Left kidney (tissue), 8 donors: ENCODE data around the gene TRERF1. TPM values are rescaled to one million over a fixed set of nuclear protein-coding genes. Genes with fewer than 3 reads are reported as not detected.
"Not testable (repeated sequence)": the region's sequence is repeated elsewhere in the genome, so short reads cannot be mapped to it uniquely, and the experiment has no call there.

Experiments used
- DNase-seq: peaks from one replicate; pipeline ENCODE4 v3.0.0-alpha.2; 2013
- long read RNA-seq, 8 donors: transcript quantifications; one replicate each; lab custom pipeline, GENCODE V29; 2026
- polyA plus RNA-seq: library from polyadenylated mRNA; unstranded; fragments of 120-200 nt; gene quantifications from one replicate; pipeline ENCODE4 v1.2.1, GENCODE V29; 2013; ENCODE audit not compliant: insufficient read length

The TRERF1 gene, protein sequence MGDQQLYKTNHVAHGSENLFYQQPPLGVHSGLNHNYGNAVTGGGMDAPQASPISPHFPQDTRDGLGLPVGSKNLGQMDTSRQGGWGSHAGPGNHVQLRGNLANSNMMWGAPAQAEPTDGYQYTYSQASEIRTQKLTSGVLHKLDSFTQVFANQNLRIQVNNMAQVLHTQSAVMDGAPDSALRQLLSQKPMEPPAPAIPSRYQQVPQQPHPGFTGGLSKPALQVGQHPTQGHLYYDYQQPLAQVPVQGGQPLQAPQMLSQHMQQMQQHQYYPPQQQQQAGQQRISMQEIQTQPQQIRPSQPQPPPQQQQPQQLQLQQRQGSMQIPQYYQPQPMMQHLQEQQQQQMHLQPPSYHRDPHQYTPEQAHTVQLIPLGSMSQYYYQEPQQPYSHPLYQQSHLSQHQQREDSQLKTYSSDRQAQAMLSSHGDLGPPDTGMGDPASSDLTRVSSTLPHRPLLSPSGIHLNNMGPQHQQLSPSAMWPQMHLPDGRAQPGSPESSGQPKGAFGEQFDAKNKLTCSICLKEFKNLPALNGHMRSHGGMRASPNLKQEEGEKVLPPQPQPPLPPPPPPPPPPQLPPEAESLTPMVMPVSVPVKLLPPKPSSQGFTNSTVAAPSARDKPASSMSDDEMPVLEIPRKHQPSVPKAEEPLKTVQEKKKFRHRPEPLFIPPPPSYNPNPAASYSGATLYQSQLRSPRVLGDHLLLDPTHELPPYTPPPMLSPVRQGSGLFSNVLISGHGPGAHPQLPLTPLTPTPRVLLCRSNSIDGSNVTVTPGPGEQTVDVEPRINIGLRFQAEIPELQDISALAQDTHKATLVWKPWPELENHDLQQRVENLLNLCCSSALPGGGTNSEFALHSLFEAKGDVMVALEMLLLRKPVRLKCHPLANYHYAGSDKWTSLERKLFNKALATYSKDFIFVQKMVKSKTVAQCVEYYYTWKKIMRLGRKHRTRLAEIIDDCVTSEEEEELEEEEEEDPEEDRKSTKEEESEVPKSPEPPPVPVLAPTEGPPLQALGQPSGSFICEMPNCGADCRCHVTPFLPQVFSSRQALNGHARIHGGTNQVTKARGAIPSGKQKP (N-terminal part only)
- polyA plus RNA-seq, result 17.2 TPM
- long read RNA-seq, donor 1, result 0 reads
- long read RNA-seq, donor 2, result 0 reads
- long read RNA-seq, donor 3, result 0 reads
- long read RNA-seq, donor 4, result 0 reads
- long read RNA-seq, donor 5, result 0 reads
- long read RNA-seq, donor 6, result 0 reads
- long read RNA-seq, donor 7, partial matches to known transcripts, result 6 of 6 reads
- long read RNA-seq, donor 7, other reads (novel, unspliced or antisense), result 0 of 6 reads
- long read RNA-seq, donor 8, result 0 reads

- peak; percentile 74 for DNase-seq
Observed at GRCh38 chr6:42451333-42452170, at the start of gene TRERF1. TRERF1 (minus strand) TSS chr6:42451926; CDS start chr6:42269590, 182,336 bp downstream.

- DNase-seq, result no peak
Observed at GRCh38 chr6:42498473-42499128, 46.9 kb upstream of the TRERF1 start.

DNA sequence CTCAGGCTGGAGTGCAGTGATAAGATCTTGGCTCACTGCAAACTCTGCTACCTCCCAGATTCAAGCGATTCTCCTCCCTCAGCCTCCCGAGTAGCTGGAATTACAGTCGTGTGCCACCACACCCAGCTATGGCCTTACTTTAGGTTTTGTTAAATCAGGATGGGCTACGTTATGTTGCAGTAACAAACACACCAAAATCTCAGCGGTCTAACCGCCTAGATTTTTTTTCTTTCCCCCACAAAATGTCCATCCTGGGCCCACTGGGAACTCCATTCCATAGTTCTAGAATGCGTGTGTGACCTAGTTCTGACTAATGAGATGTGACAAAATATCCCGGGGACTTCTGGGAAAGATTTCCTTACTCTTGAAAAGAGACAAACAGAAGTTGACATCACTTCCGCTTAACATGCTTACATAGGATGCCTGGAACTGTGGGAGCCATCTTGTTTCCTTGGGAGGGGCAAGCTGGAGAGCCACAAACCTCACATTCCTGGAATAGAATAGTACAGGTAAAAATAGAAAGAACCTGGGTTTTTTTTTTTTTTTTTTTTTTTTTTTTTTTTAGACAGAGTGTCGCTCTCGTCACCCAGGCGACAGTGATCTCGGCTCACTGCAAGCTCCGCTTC lies 42.3 kb upstream of the TRERF1 start:
- DNase-seq, result no peak

DNA sequence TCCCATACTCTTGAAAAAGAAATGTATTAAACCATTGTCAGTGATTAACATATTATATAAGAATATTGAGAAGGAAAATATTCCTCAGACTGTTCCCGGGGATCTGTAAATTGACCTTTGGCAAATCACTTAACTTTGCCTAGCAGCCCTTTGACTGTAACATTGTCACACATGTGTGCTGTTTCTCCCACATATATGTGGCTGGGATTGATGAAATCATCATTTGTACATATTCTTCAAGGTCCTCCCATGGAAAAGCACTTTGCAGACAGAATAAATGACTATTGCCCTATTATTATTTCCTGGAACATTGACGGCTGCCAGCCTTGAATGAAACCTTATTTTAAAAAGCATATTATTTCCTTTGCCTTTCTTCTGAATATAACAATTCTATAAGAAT lies 36.4 kb upstream of the TRERF1 start:
- no peak for DNase-seq

DNA sequence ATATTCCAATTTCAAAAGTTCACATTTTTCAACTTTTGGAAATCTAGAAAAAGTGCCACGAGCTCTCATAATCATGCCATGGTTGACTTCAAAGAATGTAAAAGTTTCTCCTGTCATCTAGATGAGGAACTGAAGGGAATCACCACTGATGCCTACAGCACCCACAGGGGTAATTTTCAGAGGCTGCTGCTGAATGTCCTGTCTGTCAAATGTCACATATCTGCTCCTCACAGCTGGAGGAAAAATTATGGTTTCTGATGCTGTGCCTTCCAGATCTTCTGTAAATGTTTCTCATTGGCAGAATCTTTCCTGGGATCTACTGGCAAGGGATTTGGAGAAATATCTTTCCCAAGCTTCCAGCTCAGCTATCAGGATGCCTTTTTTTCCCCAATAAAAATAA lies 32.5 kb upstream of the TRERF1 start:
- no peak for DNase-seq

DNA sequence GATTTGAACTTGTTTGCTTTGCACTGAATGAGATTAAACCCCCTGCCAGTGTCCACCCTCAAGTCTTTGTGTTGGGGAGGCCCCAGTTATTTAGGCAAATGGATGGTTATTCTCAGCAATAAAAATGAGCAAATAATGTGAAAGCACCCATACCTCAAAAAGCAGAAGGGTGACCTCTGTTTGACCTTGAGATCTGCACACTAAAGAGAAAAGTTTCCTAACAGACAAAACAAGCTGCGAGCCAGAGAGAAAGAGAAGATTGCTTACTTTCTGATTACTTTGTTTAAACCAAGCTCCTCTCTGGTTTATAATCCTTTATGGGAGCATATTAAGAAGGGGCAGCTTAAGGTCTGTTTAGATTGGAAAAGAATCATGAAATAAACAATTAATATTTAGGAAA lies 30.4 kb upstream of the TRERF1 start:
- peak; percentile 51 for DNase-seq

DNA sequence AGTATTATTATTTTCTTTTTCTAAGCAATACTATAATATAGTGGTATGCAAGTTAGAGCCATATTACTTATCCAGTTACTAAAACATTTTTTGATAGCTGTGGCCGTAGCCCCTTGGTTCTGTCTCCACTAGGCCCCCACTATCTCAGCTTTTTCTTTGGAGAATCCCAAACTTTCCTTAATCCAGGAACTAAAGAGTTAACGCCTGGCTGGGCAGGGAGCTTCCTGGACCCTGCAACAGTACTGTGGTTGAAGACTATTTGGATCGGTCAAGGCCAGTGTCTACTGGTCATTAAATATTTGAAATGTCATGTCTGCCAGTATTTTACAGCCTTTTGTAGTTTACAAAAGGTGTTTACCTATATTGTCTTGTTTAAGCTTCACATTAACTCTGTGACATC lies 20.0 kb upstream of the TRERF1 start:
- no peak for DNase-seq

DNA sequence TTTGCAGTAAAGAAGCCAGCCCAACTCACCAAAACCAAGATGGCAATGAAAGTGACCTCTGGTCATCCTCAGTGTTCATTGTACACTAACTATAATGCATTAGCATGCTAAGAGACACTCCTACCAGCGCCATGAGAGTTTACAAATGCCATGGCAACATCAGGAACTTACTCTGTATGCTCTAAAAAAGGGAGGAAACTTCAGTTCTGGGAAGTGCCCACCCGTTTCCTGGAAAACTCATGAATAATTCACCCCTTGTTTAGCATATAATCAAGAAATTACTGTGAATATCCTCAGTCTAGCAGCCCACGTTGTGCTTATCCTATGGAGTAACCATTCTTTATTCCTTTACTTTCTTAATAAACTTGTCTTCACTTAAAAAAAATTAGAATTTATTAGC lies 19.4 kb upstream of the TRERF1 start:
- no peak for DNase-seq

GRCh38 chr6:42468273-42468672 lies 16.5 kb upstream of the TRERF1 start:
- no peak for DNase-seq

- no peak for DNase-seq
Observed at GRCh38 chr6:42467651-42468050, 15.9 kb upstream of the TRERF1 start.

- DNase-seq, result not testable (repeated sequence)
Observed at GRCh38 chr6:42466470-42466869, 14.7 kb upstream of the TRERF1 start.

GRCh38 chr6:42462474-42462972 lies 10.8 kb upstream of the TRERF1 start:
- DNase-seq, result no peak

GRCh38 chr6:42460883-42461282 lies 9.2 kb upstream of the TRERF1 start:
- no peak for DNase-seq

DNA sequence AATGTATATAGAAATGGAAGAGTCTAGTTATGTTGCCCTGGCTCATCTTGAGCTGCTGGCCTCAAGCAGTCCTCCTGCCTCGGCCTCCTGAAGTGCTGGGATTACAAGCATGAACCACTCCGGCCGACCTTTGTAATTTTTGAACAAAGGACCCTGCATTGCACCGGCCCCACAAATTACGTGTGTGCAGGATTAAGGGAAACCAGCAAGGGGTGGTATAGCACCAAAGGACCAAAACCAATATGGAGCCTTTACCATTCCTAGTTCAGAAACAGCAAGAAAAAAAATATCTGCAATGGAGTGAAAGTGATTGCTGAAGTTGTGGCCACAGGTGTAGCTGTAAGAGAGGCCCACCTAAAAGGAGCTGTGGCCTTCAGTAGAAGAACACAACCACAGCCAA lies 8.2 kb upstream of the TRERF1 start:
- no peak for DNase-seq

DNA sequence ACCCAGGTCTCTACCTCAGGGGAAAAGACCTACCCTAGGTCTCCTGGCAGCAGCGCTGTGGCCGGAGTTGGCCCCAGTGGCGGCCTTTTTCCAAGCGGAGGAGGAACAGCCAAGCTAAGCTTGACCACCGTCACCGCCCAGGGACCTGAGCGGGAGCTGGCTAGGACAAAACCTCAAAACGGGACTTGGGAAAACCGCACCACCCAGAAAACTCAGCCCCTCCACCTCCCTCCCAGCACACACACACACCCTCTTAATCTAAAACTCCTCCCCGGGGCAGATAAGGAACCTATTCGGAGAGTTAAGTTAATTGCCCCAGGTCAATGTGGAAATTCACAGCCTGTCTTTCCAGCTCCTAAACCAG lies 2.7 kb upstream of the TRERF1 start:
- no peak for DNase-seq

DNA sequence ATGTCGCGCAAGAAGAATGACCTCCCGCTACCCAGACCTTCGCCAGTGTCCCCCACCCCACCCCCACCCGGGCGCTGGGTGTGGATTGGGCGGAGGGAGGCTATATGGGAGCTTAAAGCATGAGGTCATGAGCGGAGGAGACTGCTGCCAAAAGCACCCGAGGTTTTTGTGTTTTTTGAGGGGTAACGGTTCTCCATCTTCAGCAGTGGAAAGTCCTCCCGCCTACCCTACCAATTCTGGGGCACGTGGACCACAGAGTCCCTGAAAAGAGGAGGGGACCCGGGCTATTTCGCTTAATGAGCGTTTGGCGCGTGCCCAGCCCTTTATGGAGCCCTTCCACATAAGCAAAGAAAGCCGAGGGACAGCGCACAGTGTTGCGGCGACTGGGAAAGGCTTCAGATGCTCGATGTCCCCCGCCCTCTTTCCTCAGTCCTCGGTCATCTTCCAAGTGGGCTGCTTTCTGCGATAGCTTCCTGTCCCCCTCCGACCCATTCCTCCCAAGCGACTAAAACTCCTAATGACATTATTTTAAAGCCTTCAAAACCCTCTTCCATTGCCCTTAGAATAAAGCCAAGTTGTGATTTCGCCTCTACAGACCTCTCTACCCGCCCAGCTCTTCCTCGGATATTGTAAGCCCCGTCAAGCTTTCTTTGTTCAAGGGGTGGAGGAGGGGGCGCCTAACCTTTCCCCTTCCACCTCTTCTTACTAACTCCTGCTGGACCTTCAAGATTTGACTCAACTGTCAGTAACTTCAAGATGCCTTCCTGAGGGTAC lies 2.1 kb upstream of the TRERF1 start:
- peak; percentile 72 for DNase-seq

DNA sequence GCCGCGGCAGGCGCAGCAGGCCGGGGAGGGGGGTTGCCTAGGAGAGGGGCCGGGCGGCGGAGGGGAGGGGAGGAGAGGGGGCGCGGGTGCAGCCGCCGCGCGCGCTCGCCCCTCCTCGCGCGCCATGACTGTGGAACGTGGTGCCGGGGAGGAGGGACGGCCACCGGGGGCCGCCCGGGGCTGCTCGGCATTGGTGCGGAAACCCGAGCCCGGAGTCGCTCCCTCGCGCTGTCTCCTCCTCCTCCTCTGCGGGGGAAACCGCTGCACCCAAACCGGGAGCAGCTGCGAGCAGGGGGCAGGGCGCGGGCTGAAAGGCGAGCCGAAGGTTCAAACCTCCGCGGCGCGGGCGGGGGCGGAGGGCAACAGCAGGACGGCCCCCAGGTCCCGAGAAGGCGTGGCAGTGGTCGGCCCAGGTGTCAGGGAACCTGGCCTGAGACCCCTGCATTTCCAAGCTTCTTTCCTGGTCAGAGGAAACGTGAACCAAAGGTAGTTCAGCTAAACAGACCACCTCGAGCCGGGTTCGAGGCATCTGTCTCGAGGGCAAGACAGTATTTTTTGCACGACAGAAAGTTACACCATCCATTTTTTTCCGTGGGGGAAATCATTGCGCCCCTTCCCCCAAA lies 1.4 kb upstream of the TRERF1 start:
- peak; percentile 88 for DNase-seq

DNA sequence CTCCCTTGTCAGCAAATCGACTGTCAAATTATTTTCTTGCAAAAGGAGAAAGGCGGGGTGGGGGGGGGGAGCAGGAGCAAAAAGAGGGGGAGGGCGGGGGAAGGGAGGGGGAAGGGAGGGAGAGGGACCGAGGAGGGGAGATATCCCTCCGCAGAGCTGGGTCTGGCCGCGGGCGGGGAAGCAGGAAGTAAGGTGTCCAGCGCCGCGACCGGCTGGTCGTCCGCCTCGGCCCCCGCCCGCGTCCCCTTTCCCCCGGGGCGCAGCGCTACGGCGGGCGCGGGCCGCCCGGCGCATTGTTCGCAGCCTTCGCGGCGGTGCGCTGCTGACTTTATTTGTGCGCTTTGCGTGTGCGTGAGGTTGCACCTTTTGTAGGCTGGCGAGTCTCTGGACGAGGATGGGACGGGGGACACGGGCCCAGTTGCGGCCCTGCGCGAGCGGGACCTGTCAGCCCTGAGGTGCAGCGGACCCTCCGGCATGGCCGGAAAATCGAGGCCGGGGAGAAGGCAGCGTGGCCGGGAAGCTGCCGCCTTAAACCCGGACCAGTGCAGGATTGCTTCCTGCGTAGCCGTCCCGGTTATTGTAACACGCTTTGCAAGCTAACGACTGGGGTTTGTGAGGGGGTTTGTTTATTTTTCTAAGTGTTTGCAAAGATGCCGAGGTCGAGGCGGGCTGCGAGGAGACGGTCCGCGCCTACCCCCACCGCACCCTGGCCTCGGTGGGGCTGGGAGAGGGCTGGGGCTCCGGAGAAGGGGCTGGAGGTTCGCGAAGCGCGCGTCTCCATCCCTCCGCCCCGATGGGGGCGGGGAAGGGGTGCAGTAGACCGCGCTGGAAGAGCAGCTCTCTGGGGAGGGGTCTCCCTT lies 675 bp upstream of the TRERF1 start:
- peak; percentile 81 for DNase-seq
